ENCODE results near the gene C1QTNF6. TPM values are rescaled to one million over a fixed set of nuclear protein-coding genes. Genes with fewer than 3 reads are reported as not detected.

Gene C1QTNF6
- polyA plus RNA-seq, 1 donor from 2014 or later = 5.3 TPM

DNA sequence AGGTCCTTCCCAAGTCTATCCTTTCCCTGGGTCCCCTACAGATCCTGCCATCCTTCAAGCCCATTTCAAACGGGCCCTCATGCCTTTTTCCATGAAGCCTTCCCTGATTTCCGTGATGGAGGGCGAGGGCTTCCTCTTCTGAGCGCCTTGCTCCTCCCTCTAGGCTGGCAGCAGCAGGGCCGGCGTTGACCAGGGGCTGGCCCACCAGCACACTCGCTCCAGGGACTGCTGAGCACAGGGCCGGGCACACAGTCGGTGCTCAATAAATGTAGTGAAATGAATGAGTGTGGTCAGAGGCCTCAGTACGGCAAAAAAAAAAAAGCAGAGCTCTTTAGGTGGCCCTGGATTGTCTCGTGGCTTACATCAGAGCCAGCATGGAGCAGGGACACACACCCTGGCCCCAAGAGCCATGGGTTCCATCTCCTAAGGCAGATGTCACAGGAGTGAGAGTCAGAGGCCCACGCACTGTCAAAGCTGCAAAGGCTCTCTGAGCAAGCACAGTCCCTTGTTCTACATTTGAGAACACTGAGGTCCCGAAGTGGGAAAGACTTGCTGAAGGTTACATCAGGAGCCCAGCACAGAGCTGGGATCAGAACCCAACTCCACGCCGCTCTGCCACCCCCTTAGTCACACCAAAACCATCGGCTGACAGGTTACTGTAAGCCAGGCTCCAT lies 41.4 kb downstream of the C1QTNF6 start:
- Histone ChIP-seq H4K20me1 (ENCODE audit: insufficient read depth) (no peaks in the 10 kb centered on the region), H2AFZ (ENCODE audit: low read depth, low read length) (no peak overlapping the region), H3K27ac (ENCODE audit: low read length) (no peak overlapping the region), H3K9ac (ENCODE audit: low read length) (no peak overlapping the region), H3F3A (ENCODE audit: insufficient read depth, low read length, poor library complexity, severe bottlenecking) (no peaks in the 10 kb centered on the region), H3K36me3 (ENCODE audit: insufficient read depth, low read length) (no peaks in the 10 kb centered on the region), H3K4me2 (ENCODE audit: low read length) (no peak overlapping the region), H3K79me2 (replicated peaks; ENCODE audit: insufficient read depth, low read length) (no peaks in the 10 kb centered on the region), H3K9me3 (ENCODE audit: low read length) (no peaks in the 10 kb centered on the region), H3K4me3 (ENCODE audit: low read length) (no peak overlapping the region), H3K27me3 (ENCODE audit: insufficient read depth, low read depth, low read length) (no peaks in the 10 kb centered on the region), H3K9me2 (ENCODE audit: insufficient read depth, low read length) (no peaks in the 10 kb centered on the region)
- TF ChIP-seq TAF1 (IDR thresholded peaks at IDR 0.05; ENCODE audit: low read depth) (no peak), EP300 (conservative IDR thresholded peaks at IDR 0.05; ENCODE audit: poor library complexity, severe bottlenecking) (no peak), MXI1 (conservative IDR thresholded peaks at IDR 0.05; ENCODE audit: poor library complexity, severe bottlenecking) (no peak), RAD21 (conservative IDR thresholded peaks at IDR 0.05) (no peak), EZH2 (IDR thresholded peaks at IDR 0.05; ENCODE audit: borderline replicate concordance, insufficient read depth, low read length, poor library complexity, severe bottlenecking) (no peak), SMC3 (conservative IDR thresholded peaks at IDR 0.05; ENCODE audit: poor library complexity) (no peak), POLR2AphosphoS5 (IDR thresholded peaks at IDR 0.05) (no peak)
- TF ChIP-seq, protein P1, sequence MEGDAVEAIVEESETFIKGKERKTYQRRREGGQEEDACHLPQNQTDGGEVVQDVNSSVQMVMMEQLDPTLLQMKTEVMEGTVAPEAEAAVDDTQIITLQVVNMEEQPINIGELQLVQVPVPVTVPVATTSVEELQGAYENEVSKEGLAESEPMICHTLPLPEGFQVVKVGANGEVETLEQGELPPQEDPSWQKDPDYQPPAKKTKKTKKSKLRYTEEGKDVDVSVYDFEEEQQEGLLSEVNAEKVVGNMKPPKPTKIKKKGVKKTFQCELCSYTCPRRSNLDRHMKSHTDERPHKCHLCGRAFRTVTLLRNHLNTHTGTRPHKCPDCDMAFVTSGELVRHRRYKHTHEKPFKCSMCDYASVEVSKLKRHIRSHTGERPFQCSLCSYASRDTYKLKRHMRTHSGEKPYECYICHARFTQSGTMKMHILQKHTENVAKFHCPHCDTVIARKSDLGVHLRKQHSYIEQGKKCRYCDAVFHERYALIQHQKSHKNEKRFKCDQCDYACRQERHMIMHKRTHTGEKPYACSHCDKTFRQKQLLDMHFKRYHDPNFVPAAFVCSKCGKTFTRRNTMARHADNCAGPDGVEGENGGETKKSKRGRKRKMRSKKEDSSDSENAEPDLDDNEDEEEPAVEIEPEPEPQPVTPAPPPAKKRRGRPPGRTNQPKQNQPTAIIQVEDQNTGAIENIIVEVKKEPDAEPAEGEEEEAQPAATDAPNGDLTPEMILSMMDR (IDR thresholded peaks at IDR 0.05; ENCODE audit: poor library complexity, severe bottlenecking) = no peak
- TF ChIP-seq, protein P2, sequence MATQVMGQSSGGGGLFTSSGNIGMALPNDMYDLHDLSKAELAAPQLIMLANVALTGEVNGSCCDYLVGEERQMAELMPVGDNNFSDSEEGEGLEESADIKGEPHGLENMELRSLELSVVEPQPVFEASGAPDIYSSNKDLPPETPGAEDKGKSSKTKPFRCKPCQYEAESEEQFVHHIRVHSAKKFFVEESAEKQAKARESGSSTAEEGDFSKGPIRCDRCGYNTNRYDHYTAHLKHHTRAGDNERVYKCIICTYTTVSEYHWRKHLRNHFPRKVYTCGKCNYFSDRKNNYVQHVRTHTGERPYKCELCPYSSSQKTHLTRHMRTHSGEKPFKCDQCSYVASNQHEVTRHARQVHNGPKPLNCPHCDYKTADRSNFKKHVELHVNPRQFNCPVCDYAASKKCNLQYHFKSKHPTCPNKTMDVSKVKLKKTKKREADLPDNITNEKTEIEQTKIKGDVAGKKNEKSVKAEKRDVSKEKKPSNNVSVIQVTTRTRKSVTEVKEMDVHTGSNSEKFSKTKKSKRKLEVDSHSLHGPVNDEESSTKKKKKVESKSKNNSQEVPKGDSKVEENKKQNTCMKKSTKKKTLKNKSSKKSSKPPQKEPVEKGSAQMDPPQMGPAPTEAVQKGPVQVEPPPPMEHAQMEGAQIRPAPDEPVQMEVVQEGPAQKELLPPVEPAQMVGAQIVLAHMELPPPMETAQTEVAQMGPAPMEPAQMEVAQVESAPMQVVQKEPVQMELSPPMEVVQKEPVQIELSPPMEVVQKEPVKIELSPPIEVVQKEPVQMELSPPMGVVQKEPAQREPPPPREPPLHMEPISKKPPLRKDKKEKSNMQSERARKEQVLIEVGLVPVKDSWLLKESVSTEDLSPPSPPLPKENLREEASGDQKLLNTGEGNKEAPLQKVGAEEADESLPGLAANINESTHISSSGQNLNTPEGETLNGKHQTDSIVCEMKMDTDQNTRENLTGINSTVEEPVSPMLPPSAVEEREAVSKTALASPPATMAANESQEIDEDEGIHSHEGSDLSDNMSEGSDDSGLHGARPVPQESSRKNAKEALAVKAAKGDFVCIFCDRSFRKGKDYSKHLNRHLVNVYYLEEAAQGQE (IDR thresholded peaks at IDR 0.05; ENCODE audit: borderline replicate concordance) = no peak

DNA sequence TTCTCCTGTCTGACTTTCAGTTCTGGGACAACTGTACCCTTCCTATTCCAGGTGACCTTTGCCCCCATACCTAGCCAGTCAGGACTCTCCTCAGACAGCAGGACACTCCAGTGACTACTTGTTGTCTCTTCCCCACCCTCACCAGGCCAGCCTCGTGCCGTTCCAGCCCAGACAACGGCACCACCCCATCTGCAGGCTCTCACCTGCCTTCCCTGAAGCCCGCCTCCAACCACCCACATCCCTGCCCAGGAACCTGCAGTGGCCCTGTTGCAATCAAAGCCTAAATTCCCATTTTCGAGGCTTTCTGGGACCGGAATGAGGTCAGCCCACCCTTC lies 42.0 kb downstream of the C1QTNF6 start:
- no peak overlapping the region for H3K4me2 ChIP-seq (ENCODE audit: low read length)
- no peaks in the 10 kb centered on the region for H3K36me3 ChIP-seq (ENCODE audit: insufficient read depth, low read length)
- no peak overlapping the region for H3K27ac ChIP-seq (ENCODE audit: low read length)
- H3K9ac ChIP-seq (ENCODE audit: low read length) = no peak overlapping the region
- no peaks in the 10 kb centered on the region for H3K79me2 ChIP-seq (replicated peaks; ENCODE audit: insufficient read depth, low read length)
- TF ChIP-seq, protein P2 (IDR thresholded peaks at IDR 0.05; ENCODE audit: borderline replicate concordance) = no peak
- no peak for TF ChIP-seq EP300 (conservative IDR thresholded peaks at IDR 0.05; ENCODE audit: poor library complexity, severe bottlenecking)
- TF ChIP-seq, protein P1 (IDR thresholded peaks at IDR 0.05; ENCODE audit: poor library complexity, severe bottlenecking) = no peak
- no peak for TF ChIP-seq EZH2 (IDR thresholded peaks at IDR 0.05; ENCODE audit: borderline replicate concordance, insufficient read depth, low read length, poor library complexity, severe bottlenecking)
- no peak for TF ChIP-seq MXI1 (conservative IDR thresholded peaks at IDR 0.05; ENCODE audit: poor library complexity, severe bottlenecking)
- TF ChIP-seq RAD21 (conservative IDR thresholded peaks at IDR 0.05) = no peak
- TF ChIP-seq SMC3 (conservative IDR thresholded peaks at IDR 0.05; ENCODE audit: poor library complexity) = no peak
- H3F3A ChIP-seq (ENCODE audit: insufficient read depth, low read length, poor library complexity, severe bottlenecking) = no peaks in the 10 kb centered on the region
- no peak overlapping the region for H3K4me3 ChIP-seq (ENCODE audit: low read length)
- H4K20me1 ChIP-seq (ENCODE audit: insufficient read depth) = no peaks in the 10 kb centered on the region
- no peak overlapping the region for H2AFZ ChIP-seq (ENCODE audit: low read depth, low read length)
- H3K27me3 ChIP-seq (ENCODE audit: insufficient read depth, low read depth, low read length) = no peaks in the 10 kb centered on the region
- H3K9me2 ChIP-seq (ENCODE audit: insufficient read depth, low read length) = no peaks in the 10 kb centered on the region
- no peaks in the 10 kb centered on the region for H3K9me3 ChIP-seq (ENCODE audit: low read length)

Measured in neural cell (in vitro differentiated cells).